Measurements from ENCODE around the gene CDKAL1.
"Not testable (repeated sequence)": the region's sequence is repeated elsewhere in the genome, so short reads cannot be mapped to it uniquely, and the experiment has no call there.

Gene CDKAL1

GRCh38 chr6:20708367-20709124, 174.3 kb downstream of the CDKAL1 start:
- DNase-seq (ENCODE audit: low read depth in 2 of 2): no peak

GRCh38 chr6:20709451-20709850, 175.2 kb downstream of the CDKAL1 start:
- DNase-seq (ENCODE audit: low read depth in 2 of 2): no peak

- no peak for DNase-seq (ENCODE audit: low read depth in 2 of 2)
Measured at GRCh38 chr6:20710341-20710740, 176.1 kb downstream of the CDKAL1 start.

GRCh38 chr6:20711518-20711917, 177.3 kb downstream of the CDKAL1 start:
- DNase-seq (ENCODE audit: low read depth in 2 of 2): no peak

GRCh38 chr6:20712011-20712410, 177.8 kb downstream of the CDKAL1 start:
- DNase-seq (ENCODE audit: low read depth in 2 of 2): no peak

- no peak for DNase-seq (ENCODE audit: low read depth in 2 of 2)
Measured at GRCh38 chr6:20715135-20715806, 181.0 kb downstream of the CDKAL1 start.

- DNase-seq (ENCODE audit: low read depth in 2 of 2): no peak
Measured at GRCh38 chr6:20716865-20717264, 182.6 kb downstream of the CDKAL1 start.

- no peak for DNase-seq (ENCODE audit: low read depth in 2 of 2)
Measured at GRCh38 chr6:20717743-20718142, 183.5 kb downstream of the CDKAL1 start.

GRCh38 chr6:20718705-20719653, 184.7 kb downstream of the CDKAL1 start:
- no peak for DNase-seq (ENCODE audit: low read depth in 2 of 2)

- DNase-seq (ENCODE audit: low read depth in 2 of 2): no peak
Measured at GRCh38 chr6:20719980-20720379, 185.7 kb downstream of the CDKAL1 start.

GRCh38 chr6:20721121-20721520, 186.9 kb downstream of the CDKAL1 start:
- DNase-seq (ENCODE audit: low read depth in 2 of 2): not testable (repeated sequence)

GRCh38 chr6:20722455-20722854, 188.2 kb downstream of the CDKAL1 start:
- no peak for DNase-seq (ENCODE audit: low read depth in 2 of 2)

- no peak for DNase-seq (ENCODE audit: low read depth in 2 of 2)
Measured at GRCh38 chr6:20723236-20723635, 189.0 kb downstream of the CDKAL1 start.

GRCh38 chr6:20724443-20725190, 190.4 kb downstream of the CDKAL1 start:
- no peak for DNase-seq (ENCODE audit: low read depth in 2 of 2)

GRCh38 chr6:20725235-20725634, 191.0 kb downstream of the CDKAL1 start:
- DNase-seq (ENCODE audit: low read depth in 2 of 2): not testable (repeated sequence)

GRCh38 chr6:20729086-20729485, 194.8 kb downstream of the CDKAL1 start:
- no peak for DNase-seq (ENCODE audit: low read depth in 2 of 2)

GRCh38 chr6:20732362-20732761, 198.1 kb downstream of the CDKAL1 start:
- not testable (repeated sequence) for DNase-seq (ENCODE audit: low read depth in 2 of 2)

- DNase-seq (ENCODE audit: low read depth in 2 of 2): no peak
Measured at GRCh38 chr6:20732896-20733295, 198.6 kb downstream of the CDKAL1 start.

GRCh38 chr6:20737912-20738311, 203.7 kb downstream of the CDKAL1 start:
- no peak for DNase-seq (ENCODE audit: low read depth in 2 of 2)

- no peak for DNase-seq (ENCODE audit: low read depth in 2 of 2)
Measured at GRCh38 chr6:20740088-20740487, 205.8 kb downstream of the CDKAL1 start.

- DNase-seq (ENCODE audit: low read depth in 2 of 2): no peak
Measured at GRCh38 chr6:20740727-20741126, 206.5 kb downstream of the CDKAL1 start.

All from stimulated activated CD8-positive, alpha-beta memory T cell treated with anti-CD3 and anti-CD28 coated beads, Interleukin-7, amount 100 ng/mL, for 4 hours (primary cell).